Measurements from ENCODE around the gene CYP11A1.

Gene CYP11A1

DNA sequence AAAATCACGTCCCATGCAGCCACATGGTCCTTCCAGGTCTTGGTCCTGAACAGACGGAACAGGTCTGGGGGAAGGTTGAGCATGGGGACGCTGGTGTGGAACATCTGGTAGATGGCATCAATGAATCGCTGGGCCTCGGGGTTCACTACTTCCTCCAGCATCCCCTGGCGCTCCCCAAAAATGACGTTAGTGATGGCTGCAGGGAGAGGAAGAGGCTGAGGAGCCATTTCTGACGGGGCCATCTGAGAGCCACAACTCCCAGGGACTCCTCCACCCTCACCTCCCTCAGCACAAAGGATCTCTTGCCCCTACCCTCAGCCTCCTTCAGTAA lies 23.7 kb downstream of the CYP11A1 start:
- no peak for DNase-seq

DNA sequence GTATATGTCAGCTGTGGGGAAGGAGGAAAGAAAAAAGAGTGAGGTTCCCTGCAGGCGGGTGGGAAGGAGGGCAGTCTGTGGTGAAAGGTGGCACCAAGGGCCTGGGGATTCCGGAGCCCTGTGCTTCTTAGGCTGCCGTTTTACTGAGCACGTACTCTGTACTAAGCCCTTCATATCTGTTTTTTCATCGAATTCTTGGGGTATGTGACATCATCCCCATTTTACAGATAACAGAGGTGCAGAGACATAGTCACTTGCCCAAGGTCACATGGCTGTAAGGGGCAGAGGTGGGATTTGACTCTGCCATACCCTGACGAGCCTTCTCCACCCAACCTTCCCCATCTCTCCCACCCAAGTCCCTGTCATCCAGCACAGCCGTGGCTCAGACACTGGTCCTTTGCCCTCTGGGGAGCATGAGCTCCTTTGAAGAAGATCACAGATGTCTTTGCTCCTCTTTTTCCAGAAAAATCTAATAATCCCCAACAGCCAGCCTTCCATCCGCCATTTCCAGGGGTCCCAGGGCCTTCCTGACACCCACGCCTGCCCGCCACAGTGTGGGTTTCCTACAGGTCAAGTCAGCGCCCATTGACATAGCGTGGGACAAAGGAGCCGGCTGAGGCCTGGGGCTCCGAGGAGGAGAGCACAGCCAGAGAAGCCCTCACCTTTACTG lies 24.2 kb downstream of the CYP11A1 start:
- DNase-seq: no peak

DNA sequence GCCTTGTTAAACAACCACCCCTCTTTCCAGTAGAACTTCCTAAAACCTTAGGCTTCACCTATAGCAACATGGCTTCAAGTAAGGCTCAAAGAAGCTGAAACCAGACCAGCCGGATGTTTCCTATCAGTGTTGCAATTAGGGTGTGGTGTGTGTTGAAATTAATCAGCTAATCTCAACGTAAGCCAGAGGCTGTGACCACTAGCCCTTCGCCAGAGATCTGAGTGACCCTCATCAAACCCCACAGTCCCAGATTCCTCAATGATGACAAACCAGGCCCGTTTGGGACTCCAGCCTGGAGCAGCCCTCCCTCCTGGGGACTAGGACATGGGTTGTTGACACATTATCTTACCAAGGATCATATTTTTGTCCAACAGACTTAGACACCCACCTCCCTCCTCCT lies 27.3 kb downstream of the CYP11A1 start:
- DNase-seq: no peak

DNA sequence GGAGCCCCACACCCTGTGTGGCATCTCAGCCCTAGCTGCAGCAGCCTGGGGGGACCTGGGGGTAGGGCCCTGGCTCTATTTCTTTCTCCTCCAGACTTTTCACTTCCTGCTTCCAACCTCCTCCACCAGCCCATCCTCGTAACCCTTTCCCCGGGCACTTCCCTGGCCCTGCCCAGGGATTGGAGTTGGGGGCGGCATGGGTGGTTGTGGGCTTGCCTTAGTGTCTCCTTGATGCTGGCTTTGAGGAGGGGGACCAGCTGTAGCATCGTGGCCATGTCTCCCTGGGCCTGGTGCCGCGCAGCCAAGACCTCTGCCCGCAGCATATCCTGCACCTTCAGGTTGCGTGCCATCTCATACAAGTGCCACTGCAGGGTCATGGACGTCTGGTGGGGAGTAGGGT lies 28.1 kb downstream of the CYP11A1 start:
- DNase-seq: no peak

DNA sequence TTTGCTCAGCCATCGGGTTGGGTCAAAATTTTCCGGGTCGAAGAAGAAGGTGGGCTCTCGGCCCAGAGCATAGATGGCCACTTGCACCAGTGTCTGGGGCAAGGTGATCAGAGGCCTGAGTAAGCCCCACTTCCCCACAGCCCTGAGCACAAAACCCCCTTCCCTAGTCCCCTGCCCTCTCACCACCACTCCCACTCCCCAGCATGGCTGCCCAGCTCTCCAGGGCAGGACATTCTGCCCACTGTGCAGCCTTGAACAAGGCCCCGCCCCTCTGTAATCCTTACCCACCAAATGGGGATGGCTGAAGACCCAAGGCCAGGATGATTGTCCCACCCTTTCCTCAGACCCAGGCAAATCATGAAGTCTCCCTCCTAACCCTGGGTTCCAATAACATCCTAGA lies 28.8 kb downstream of the CYP11A1 start:
- no peak for DNase-seq

DNA sequence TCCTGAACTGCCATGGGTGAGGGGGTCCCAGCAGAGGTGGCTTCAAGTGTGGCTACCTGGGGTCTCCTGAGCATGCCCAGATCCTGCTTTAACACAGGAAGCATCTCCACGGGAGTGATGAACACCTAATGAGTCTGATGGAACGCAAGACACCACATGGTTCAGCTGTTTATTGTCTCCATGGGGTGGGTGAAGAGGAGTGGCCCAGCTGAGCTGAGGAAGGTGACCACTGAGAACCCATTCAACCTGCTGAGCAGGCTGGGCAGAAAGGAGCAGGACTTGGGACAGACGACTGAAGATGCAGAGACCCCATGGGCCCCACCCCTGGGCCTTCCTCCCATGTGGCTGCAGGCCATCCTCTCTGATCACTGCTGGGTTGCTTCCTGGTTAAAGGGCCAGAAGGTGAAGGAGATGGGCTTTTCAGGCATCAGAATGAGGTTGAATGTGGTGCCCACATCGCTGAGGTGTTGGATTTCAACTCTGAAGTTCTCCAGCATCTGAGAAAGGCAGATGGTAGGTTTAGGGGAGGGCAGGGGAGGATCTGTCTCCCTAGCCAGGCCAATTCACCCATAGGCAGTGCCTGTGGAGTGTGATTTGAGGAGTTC lies 29.7 kb downstream of the CYP11A1 start:
- no peak for DNase-seq

DNA sequence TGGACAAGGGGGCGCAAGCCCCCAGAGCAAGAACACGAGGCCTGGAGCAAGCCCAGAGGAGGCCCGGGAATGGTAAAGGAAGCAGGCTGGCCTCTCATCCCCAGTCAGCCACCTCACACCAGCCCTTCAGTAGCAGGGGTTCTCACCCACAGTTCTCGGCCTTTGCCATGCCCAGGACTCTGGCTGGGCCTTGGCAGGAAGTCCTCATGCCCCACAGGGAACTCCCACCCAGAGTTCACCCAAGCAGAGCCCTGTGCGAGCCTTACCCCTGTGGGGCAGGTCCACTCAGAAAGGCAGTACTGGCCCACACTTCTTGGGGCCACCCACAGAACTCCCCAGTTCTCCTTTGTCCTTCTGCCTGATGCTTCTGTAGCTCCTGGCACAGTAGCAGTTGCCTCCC lies 30.3 kb downstream of the CYP11A1 start:
- no peak for DNase-seq

DNA sequence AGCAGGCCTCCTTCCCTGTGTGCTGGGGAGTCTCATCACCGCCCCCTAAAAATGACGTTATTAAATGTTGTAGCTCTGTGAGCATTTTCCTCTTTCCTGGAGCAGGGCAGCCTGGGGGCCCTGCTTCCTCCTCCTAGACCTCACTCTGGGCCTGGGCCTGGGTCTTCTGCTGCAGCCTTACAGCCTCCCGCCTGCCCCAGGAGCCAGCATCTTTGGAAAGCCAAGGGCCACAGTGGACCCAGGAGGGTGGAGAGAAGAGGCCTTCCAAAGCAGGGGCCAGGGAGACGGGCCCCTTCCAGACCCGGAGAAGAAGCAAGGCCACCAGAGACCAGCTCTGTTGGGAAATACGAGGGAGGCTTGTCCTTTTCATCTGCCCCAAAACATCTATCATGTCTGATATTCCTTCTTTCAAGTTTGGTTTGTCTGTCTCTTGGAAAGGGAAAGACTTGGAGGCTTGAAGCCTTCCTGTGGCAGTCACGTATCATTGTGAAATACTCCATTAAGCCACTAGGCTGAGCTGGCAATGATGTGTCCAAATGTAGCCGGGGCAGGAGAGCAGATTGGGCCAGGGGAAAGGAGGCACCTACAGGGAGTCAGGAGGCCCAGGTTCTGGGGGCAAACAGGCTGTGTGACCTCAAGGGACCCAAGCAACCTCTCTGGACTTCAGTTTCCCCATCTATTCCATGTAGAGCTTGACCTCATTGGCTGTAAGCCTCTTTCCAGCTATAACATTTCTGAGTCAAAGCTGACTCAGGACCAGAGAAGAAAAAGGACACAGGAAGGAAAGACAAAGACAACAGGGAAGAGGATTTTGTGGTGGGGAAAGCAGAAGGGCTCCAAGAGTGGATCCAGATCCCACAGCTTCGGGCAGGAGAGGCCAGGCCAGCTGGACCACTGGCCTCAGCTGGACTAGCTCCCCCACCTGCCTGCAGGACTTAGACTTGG lies 31.1 kb downstream of the CYP11A1 start:
- no peak for DNase-seq

DNA sequence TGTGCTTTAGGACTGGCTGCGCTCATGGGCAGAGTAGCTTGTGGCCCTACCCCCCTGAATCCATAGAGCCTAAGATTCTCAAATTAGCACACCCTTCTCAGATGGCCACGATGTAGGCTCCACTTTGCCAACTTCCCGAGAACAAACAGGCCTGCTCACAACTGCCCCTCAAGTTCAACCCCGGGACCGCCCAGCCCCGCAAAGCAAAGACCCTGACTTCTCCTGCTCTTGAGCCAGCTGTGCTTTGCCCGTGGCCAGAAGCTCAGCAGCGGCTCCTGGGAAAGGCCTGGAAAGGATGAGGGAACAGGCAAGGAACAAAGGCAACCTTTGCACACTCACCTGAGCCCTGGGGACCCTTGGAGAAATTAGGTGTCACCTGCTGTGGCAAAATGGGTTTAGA lies 32.0 kb downstream of the CYP11A1 start:
- DNase-seq: no peak

DNA sequence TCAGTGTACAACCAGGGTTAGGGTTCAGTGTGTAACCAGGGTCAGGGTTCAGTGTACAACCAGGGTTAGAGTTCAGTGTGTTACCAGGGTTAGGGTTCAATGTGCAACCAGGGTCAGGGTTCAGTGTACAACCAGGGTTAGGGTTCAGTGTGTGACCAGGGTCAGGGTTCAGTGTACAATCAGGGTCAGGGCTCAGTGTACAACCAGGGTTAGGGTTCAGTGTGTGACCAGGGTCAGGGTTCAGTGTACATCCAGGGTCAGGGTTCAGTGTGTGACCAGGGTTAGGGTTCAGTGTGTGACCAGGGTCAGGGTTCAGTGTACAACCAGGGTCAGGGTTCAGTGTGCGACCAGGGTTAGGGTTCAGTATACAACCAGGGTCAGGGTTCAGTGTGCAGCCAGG lies 33.3 kb downstream of the CYP11A1 start:
- DNase-seq: no peak

DNA sequence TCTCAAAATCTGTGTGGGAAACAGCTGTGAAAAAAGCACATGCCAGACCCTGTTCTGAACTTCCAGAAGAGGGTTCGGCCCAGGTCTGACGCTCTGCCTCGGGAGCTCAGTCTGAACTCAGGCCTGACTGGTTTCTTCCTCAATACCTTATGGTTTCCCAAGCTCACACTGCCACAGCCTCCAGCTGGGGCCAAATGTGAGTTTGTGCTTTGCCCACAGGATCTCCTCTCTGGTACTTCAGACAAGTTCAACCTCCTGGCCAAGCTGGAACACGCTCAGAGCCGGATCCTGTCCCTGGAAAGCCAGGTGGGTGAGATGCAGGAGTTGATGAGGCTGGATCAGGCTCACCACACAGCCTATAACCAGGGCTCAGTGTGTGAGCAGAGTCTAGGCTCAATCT lies 33.8 kb downstream of the CYP11A1 start:
- no peak for DNase-seq

DNA sequence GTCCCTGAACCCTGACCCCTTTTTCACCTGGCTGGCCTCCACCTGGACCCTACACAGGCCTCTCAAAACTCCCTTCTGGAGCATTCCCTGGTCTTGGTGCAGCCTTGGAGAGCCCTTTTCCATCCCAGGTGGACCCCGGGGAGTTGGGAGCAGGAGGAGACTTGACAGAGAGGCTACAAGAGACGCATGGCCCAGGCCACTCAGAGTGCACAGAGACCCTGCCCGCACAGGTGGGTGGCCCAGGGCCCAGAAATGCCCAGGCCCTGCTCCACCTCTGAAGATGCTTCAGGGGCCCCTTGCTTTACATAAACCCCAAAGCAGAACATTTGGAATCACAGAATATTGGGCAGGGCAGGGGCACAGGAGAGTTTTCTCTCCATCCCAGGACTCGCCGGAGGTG lies 34.4 kb downstream of the CYP11A1 start:
- DNase-seq: no peak

DNA sequence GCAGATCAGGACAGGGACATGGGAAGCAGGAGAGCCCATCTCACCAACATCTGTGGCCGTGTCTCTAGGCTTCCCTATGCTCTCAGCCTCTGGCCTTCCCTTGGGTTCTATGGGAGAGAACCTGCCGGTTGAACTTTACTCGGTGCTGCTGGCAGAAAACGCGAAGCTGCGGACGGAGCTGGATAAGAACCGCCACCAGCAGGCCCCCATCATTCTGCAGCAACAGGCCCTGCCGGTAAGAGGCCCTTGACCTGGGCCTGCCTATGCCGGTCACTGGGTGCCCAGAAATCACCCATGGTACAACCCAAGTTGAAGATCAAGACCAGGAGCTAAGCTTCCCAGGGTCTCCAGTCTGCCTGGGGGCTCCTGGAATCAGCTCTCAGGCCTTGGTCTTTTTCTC lies 34.8 kb downstream of the CYP11A1 start:
- DNase-seq: no peak

DNA sequence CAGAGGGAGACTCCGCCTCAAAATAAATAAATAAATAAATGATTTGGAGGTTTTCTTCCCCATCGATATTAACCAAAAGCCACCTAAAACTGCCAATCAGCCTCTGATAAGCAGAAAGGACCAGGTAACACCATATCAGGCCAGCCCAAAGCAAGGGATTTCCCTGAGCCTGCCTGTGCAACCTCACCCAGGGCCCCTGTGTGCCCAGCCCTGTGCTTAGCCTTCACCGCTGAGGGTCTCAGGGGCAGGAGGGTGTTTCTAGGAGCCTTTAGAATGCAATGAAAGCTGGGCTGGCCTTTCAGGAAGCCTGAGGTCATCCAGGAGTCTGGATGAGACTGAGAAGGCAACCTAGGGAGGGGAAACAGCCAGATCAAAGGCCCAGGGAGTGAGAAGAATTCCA lies 35.4 kb downstream of the CYP11A1 start:
- no peak for DNase-seq

DNA sequence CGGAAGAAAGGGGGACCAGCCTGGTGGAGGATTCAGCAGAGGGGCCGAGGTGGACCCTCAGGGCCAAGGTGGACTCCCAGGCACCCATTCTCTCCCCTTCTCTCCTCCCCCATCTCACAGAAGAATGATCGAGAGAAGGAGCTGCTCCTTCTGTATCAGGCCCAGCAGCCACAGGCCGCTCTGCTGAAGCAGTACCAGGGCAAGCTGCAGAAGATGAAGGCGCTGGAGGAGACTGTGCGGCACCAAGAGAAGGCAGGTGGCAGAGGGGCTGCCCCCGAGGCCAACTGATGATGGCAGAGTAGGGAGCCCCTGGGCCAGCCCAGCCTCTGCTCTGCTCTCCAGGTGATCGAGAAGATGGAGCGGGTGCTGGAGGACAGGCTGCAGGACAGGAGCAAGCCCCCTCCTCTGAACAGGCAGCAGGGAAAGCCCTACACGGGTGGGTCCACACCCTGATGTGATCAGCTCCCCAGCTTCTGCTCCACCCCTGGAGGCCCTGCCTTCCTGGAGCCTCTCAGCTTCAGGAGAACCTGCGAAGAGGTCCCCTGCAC lies 36.5 kb downstream of the CYP11A1 start:
- DNase-seq: no peak

DNA sequence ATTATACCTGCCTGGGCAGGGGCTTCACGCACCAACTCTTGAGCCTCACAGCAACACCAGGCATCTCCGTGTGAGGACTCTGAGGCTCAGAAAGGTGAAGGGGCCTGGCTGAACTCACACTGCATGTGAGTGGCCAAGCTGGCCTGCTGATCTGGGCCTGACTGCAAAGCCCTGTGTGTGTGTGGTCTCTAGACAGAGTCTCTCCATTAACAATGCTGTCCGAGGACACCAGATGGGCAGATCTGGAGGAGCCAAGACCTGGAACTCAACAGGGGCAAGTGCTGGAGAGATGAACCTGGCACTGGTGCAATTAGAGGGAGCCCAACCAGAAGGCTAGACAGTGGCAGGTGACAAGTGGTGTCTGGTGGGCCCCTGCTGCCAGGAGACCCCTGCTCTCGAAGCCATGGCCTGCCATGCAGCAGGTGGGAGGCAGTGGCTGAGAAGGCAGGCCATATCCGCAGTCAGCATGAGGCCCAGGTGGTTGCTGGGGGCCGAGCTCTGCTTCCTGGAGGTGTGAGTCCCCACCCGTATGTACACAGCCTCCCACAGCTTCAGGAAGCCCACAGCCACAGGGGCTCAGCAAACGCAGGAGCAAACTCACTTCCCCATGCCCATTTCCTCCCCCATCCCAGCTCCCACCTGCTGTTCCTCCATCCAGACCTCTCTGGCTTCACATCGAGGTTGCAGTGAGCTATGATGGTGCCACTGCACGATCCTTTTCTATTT lies 39.0 kb downstream of the CYP11A1 start:
- DNase-seq: peak; percentile 78

DNA sequence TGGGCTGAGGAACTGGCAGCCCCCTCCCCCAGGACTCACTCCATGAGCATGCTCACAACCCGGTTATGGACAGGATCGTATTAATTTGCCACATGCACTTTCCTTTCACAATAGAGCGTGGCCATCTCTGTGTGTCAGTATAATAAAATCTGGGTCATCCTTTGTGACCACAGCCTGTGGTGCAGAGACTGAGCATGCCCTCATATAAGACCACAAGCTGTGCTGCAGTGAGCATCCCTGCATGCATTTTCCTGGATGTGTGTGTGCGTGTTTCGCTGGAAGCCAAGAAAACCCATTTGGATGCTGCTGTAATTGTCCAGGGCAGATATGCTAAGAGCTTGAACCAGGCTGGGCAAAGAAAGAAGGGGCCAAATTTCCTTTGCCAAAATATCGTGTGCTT lies 39.7 kb downstream of the CYP11A1 start:
- no peak for DNase-seq

DNA sequence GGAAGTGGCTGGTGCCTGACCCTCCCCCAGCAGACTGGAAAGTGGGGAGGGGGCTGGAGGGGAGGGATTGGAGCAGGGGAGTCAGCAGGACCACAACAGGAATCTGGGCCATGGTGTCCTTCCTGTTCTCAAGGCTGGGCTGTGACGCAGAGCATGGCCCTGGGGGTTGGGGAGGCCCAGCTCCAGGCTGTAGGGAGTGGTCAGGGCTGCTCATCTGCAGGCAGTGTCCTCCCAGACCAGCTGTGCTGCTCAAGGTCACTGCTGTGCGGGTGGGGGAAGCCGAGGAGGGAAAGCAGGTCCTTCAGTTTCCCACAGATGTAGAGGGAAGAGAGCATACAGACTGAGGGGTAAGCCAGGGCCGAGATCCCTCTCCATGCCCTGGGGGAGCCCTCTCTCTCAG lies 40.7 kb downstream of the CYP11A1 start:
- no peak for DNase-seq

DNA sequence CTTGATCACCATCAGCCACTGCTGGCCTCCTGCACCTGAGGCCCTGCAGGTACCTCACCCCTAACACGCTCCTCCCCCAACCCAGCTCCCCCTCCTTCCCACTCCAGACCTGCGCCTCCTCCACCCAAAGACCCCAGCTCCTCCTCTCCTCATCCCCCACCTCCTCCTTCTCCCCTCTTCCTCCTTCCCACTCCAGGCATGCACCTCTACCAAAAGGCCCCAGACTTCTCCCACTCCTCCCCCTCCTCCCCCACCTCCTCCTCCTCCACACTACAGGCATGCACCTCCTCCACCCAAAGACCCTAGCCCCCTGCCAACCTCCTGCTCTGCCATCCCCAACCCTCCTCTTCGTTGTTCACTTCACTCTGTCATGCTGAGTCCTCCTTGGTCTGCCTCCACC lies 42.7 kb downstream of the CYP11A1 start:
- no peak for DNase-seq

DNA sequence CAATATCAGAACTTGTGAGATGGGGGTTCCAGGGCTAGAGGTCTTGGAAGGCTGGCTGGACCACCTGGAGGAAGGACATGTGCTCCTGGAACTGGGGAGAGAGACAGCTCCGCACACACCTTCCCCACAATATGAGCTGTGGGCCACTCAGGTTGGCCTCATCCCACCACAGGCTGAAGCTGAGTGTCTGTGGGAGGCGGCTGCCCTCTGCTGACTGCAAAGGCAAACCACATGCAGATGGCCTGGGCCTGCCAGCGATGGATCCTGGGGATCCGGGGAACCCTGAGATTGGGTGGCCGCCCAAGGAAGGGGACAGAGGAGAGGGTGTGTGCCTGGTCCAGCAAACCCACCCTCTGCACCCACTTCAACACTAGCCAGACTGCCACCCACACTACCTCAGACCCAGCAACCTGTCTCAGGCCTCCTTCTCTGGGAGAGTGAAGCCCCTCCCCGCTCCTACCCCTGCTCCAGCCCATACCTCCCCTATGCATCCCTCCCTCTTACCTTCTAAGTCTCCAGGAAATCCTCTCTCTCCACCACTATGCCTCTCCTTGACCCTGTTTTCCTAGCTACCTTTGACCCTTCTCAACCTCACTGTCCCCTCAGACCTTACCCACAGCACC lies 44.8 kb downstream of the CYP11A1 start:
- DNase-seq: no peak

DNA sequence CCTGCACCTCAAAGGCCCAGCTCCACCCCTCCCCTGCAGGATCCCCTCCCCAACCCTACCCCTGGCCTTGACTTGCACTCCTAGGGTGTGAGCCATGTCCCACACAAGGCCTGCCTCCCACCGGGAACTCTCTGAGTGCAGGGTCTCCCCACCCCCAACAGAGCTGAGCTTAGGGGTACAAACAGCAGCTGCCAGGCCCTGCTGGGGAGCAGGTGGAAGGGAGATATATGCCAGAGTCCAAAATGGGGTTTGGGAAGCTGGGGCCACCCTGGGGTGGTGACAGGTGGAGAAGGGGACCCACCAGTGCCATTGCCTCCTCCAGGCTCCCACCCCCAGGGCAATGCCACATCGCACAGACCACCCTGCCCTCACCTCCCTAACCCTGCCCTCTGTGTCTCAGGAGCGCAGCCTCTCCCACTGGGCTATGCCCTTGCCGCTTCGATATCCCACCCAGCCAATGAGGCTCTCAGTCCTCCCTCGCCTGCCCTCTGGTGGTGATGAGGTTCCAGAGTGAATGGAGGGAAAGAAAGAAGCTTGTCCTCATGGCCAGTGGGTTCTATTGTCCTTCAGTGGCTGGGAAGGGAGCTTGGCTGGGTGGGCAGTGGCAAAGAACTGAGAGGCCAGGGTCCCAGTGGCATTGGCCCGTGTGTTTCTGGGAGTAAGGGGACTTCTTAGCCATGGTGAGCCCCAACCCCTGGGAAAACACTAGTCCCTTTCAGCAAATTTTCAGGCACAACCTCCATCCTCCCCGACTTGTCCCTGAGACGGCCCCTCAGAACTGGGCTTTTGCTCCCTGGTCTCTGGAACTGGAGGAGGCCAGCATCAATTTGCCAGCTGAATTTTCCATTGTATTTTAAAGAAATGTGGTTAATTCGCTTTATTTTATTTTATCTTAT lies 46.8 kb downstream of the CYP11A1 start:
- peak; percentile 35 for DNase-seq
